Activated naive CD8-positive, alpha-beta T cell (primary cell): ENCODE results near the gene TBX4.

Experiments used
- H3K27ac Mint-ChIP-seq: one replicate; pipeline ENCODE4 v1.8.0; 2021; ENCODE audit warnings: mixed read lengths
- H3K27me3 Mint-ChIP-seq: one replicate; pipeline ENCODE4 v1.8.0; 2021; ENCODE audit warnings: mixed read lengths
- H3K36me3 Mint-ChIP-seq: one replicate; pipeline ENCODE4 v1.8.0; 2021; ENCODE audit warnings: mixed read lengths
- H3K4me1 Mint-ChIP-seq: one replicate; pipeline ENCODE4 v1.8.0; 2021; ENCODE audit warnings: low read depth, mixed read lengths
- H3K4me3 Mint-ChIP-seq: one replicate; pipeline ENCODE4 v1.8.0; 2021; ENCODE audit warnings: mild to moderate bottlenecking, mixed read lengths
- H3K9me3 Mint-ChIP-seq: one replicate; pipeline ENCODE4 v1.8.0; 2021; ENCODE audit warnings: low read depth, mixed read lengths

Gene TBX4

DNA sequence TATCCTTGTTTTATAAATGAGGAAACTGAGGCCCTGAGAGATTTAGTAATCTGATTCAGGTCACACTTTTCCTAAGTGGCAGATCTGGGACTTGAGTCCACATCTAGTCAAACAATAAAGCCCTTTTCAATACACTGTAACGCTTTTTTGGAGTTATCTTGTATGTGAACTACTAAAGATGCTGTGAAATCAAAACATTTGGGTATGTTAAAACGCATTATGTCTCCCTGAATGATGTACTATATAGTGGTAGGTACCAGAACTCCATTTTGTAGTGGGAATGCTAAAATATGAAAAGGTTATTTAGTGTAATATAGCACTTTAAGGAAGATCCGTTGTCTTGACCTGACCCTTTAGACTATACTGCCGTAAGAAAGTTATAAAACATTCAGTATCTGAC is 81.6 kb downstream of the TBX4 start:
- Mint-ChIP-seq H3K36me3 (no peaks in the 10 kb centered on the region), H3K4me1 (no peaks in the 10 kb centered on the region), H3K27me3 (peaks cover 6% of the 10 kb centered on the region), H3K4me3 (no peak overlapping the region), H3K9me3 (no peaks in the 10 kb centered on the region), H3K27ac (no peak overlapping the region)

DNA sequence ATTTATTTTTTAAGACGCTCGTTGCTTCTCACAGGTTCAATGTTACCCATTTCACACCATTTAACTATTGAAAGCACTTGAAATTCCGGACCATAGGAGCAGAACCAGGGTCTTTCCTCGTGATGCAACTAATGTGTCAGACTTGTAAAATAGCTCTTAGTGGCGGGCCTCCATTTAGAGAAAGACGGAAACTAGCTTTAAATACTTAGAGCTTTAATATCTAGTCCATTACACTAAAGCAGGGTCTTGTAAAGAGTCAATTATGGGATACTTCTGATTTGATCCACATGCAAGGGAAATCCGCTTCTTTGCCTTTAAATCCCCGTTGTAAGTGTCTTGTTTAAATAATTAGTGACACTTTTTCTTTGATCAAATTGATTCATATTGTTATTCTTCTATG is 82.2 kb downstream of the TBX4 start:
- peaks cover 6% of the 10 kb centered on the region for H3K27me3 Mint-ChIP-seq
- H3K36me3 Mint-ChIP-seq = no peaks in the 10 kb centered on the region
- no peak overlapping the region for H3K4me3 Mint-ChIP-seq
- no peak overlapping the region for H3K27ac Mint-ChIP-seq
- no peaks in the 10 kb centered on the region for H3K4me1 Mint-ChIP-seq
- H3K9me3 Mint-ChIP-seq = no peaks in the 10 kb centered on the region
